ENCODE data around the gene ANXA6.

Gene ANXA6

DNA sequence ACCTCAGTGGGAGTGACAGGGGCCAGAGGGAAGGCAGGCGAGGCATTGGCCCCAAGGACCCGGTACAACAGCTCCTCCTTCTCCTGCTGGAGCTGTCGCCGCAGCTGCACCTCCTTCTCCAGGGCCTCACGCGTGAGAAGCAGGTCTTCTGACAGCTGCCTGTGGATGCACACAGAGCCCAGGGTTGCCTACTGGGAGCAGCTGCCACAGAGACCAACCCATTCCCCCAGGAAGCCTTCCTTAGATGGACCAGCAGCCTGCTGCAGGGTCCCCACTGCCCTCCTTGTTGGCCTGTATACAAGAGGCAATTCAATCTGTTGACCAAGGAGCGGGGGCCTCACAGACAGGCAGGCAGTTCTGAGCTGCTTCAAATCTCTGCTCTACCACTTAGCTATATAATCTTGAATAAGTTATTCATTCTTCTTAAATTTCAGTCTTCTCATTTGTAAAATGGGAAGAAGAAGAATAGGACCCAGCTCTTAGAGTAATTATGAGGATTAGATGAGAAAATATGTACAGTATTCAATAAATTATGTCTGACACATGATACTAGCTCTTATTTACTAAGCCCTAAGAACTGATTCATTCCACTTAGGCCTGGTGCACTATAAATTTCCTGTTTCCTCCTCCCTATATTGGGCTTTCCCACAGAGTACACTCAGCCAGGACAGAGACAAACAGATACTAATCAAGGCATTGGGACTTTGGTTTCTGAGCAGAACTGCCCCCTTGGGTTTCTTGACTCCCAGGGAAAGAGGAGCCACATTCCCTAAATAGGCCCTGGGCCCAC, 26.1 kb upstream of the ANXA6 start:
- Histone ChIP-seq H4K20me1 (ENCODE audit: insufficient read depth, low read length) (no peaks in the 10 kb centered on the region), H3K9ac (ENCODE audit: low read length) (no peak overlapping the region), H3K4me3 (ENCODE audit: low read length) (no peak overlapping the region), H3K27me3 (ENCODE audit: low read depth, low read length) (no peaks in the 10 kb centered on the region), H3K79me2 (ENCODE audit: low read length) (no peaks in the 10 kb centered on the region), H3K4me1 (ENCODE audit: low read length) (peaks cover 10% of the 10 kb centered on the region), H3K4me2 (ENCODE audit: low read length) (no peak overlapping the region), H3K27ac (ENCODE audit: low read length) (no peak overlapping the region), H3K9me3 (ENCODE audit: insufficient read depth, low read length) (no peaks in the 10 kb centered on the region), H3K36me3 (replicated peaks; ENCODE audit: low read depth, low read length) (peaks cover 23% of the 10 kb centered on the region), H2AFZ (ENCODE audit: low read depth, low read length) (no peak overlapping the region)
- TF ChIP-seq EZH2phosphoT487 (IDR thresholded peaks at IDR 0.05; ENCODE audit: low read depth): no peak
- TF ChIP-seq, protein P1, sequence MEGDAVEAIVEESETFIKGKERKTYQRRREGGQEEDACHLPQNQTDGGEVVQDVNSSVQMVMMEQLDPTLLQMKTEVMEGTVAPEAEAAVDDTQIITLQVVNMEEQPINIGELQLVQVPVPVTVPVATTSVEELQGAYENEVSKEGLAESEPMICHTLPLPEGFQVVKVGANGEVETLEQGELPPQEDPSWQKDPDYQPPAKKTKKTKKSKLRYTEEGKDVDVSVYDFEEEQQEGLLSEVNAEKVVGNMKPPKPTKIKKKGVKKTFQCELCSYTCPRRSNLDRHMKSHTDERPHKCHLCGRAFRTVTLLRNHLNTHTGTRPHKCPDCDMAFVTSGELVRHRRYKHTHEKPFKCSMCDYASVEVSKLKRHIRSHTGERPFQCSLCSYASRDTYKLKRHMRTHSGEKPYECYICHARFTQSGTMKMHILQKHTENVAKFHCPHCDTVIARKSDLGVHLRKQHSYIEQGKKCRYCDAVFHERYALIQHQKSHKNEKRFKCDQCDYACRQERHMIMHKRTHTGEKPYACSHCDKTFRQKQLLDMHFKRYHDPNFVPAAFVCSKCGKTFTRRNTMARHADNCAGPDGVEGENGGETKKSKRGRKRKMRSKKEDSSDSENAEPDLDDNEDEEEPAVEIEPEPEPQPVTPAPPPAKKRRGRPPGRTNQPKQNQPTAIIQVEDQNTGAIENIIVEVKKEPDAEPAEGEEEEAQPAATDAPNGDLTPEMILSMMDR (IDR thresholded peaks at IDR 0.05; ENCODE audit: low read depth, low read length): no peak

DNA sequence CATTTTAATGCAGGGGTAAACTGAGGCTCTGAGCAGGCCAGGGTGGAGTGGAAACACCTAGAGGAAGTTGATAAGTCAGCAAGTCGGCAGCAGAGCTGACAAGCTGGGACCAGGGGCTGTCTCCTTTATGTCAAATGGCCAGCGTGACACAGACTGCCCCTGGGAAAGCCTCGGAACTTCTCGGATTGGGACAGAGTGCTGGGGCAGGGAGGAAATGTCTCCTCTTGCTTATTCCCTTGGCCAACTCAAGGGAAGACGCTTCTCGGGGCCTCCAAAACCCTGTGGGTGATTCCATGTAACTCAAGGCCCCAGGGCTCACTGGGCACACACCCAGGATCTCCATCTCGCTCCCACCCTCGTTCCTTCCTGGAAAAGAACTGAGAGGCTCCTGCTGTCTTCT, 25.4 kb upstream of the ANXA6 start:
- Histone ChIP-seq H2AFZ (ENCODE audit: low read depth, low read length) (no peak overlapping the region), H3K36me3 (replicated peaks; ENCODE audit: low read depth, low read length) (peaks cover 22% of the 10 kb centered on the region), H3K27ac (ENCODE audit: low read length) (no peak overlapping the region), H3K4me3 (ENCODE audit: low read length) (no peak overlapping the region), H3K9ac (ENCODE audit: low read length) (no peak overlapping the region), H3K4me2 (ENCODE audit: low read length) (no peak overlapping the region), H4K20me1 (ENCODE audit: insufficient read depth, low read length) (no peaks in the 10 kb centered on the region), H3K4me1 (ENCODE audit: low read length) (peaks cover 17% of the 10 kb centered on the region), H3K27me3 (ENCODE audit: low read depth, low read length) (no peaks in the 10 kb centered on the region), H3K79me2 (ENCODE audit: low read length) (no peaks in the 10 kb centered on the region), H3K9me3 (ENCODE audit: insufficient read depth, low read length) (no peaks in the 10 kb centered on the region)
- TF ChIP-seq, protein P1 (IDR thresholded peaks at IDR 0.05; ENCODE audit: low read depth, low read length): no peak
- no peak for TF ChIP-seq EZH2phosphoT487 (IDR thresholded peaks at IDR 0.05; ENCODE audit: low read depth)

DNA sequence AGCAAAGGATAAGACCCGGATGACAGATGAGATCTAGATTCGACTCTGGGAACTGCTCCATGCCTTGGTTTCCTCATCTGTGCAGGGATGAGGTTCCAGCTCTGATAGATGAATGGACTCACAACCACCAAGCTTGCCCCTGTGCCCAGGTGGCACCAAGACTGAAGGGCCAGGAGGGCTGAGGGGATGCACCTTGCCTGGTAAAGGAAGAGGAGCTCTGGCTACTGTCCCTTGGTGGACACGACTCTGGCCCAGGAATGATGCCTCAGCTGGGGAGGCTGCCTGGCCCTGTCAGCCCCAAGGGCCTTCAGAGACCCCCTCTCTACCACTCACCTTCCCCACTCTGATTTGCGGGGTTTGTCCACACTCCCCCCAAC, 24.9 kb upstream of the ANXA6 start:
- Histone ChIP-seq H3K4me1 (ENCODE audit: low read length) (peaks cover 17% of the 10 kb centered on the region), H4K20me1 (ENCODE audit: insufficient read depth, low read length) (no peaks in the 10 kb centered on the region), H3K9me3 (ENCODE audit: insufficient read depth, low read length) (no peaks in the 10 kb centered on the region), H3K36me3 (replicated peaks; ENCODE audit: low read depth, low read length) (peaks cover 17% of the 10 kb centered on the region), H3K27ac (ENCODE audit: low read length) (no peak overlapping the region), H3K4me3 (ENCODE audit: low read length) (no peak overlapping the region), H3K9ac (ENCODE audit: low read length) (no peak overlapping the region), H3K79me2 (ENCODE audit: low read length) (no peaks in the 10 kb centered on the region), H3K27me3 (ENCODE audit: low read depth, low read length) (no peaks in the 10 kb centered on the region), H2AFZ (ENCODE audit: low read depth, low read length) (no peak overlapping the region), H3K4me2 (ENCODE audit: low read length) (no peak overlapping the region)
- TF ChIP-seq, protein P1 (IDR thresholded peaks at IDR 0.05; ENCODE audit: low read depth, low read length): no peak
- no peak for TF ChIP-seq EZH2phosphoT487 (IDR thresholded peaks at IDR 0.05; ENCODE audit: low read depth)

DNA sequence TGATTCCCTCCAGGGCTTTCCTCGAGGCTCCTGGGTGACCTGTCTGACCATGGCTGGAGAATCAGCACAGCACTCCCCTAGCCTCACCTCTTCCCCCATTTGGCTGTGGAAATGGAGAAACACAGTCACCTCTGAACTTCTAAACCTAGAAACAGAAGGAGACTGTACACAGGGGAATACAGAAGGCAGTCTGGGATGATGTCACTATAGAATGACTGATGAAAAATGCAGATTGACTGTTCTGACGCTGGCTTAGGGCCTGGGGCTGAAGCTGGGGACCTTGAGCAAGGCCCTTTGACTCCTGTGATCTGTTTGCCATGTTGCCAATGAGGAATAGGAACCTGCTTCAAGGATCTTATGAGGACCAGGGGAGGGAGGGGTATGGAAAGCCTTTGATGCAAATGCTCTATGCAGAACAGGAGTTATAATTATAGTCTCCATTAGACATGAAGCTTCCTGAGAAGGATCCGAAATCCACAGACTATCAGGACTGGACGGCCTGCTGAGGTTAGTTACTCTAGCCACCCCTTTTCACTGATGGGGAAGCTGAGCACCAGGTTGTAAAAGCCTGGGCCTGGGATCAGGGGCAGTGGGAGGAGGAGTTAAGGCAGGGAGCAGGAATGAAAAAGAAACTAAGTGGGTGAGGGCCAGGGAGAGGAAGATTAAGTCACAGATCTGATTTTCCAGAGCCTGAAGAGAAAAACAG, 24.4 kb upstream of the ANXA6 start:
- Histone ChIP-seq H3K27me3 (ENCODE audit: low read depth, low read length) (no peaks in the 10 kb centered on the region), H3K4me1 (ENCODE audit: low read length) (peaks cover 17% of the 10 kb centered on the region), H3K79me2 (ENCODE audit: low read length) (no peaks in the 10 kb centered on the region), H2AFZ (ENCODE audit: low read depth, low read length) (no peak overlapping the region), H3K36me3 (replicated peaks; ENCODE audit: low read depth, low read length) (peaks cover 15% of the 10 kb centered on the region), H4K20me1 (ENCODE audit: insufficient read depth, low read length) (no peaks in the 10 kb centered on the region), H3K9ac (ENCODE audit: low read length) (no peak overlapping the region), H3K4me3 (ENCODE audit: low read length) (no peak overlapping the region), H3K4me2 (ENCODE audit: low read length) (no peak overlapping the region), H3K9me3 (ENCODE audit: insufficient read depth, low read length) (no peaks in the 10 kb centered on the region), H3K27ac (ENCODE audit: low read length) (no peak overlapping the region)
- TF ChIP-seq, protein P1 (IDR thresholded peaks at IDR 0.05; ENCODE audit: low read depth, low read length): no peak

Data from OCI-LY3 (cell line).